Measurements from ENCODE around the gene CDH11. TPM values are rescaled to one million over a fixed set of nuclear protein-coding genes. Genes with fewer than 3 reads are reported as not detected.

Gene CDH11
- total RNA-seq, 1 donor from 2014 or later = 31.7 TPM

DNA sequence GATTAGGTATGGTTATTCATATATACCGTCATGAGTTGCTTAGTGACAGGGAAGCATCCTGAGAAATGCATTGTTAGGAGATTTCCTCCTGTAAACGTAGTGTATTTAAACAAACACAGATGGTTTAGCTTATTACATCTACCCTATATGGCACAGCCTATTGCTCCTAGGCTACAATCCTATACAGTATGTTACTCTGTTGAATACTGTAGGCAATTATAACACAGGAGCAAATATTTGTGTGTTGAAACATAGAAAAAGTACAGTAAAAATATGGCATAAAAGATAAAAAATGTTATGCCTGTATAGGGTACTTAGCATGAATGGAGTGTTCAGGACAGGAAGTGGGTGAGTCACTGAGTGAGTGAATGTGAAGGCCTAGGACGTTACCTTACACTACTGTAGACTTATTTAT, 157.7 kb downstream of the CDH11 start:
- Mint-ChIP-seq H3K9me3 (no peaks in the 10 kb centered on the region), H3K36me3 (ENCODE audit: low read depth) (peaks cover 2% of the 10 kb centered on the region), H3K27me3 (ENCODE audit: low read depth) (peaks cover 21% of the 10 kb centered on the region), H3K4me3 (no peak overlapping the region), H3K27ac (ENCODE audit: unreplicated experiment) (no peak overlapping the region), H3K4me1 (no peaks in the 10 kb centered on the region)
- TF ChIP-seq, protein P1, sequence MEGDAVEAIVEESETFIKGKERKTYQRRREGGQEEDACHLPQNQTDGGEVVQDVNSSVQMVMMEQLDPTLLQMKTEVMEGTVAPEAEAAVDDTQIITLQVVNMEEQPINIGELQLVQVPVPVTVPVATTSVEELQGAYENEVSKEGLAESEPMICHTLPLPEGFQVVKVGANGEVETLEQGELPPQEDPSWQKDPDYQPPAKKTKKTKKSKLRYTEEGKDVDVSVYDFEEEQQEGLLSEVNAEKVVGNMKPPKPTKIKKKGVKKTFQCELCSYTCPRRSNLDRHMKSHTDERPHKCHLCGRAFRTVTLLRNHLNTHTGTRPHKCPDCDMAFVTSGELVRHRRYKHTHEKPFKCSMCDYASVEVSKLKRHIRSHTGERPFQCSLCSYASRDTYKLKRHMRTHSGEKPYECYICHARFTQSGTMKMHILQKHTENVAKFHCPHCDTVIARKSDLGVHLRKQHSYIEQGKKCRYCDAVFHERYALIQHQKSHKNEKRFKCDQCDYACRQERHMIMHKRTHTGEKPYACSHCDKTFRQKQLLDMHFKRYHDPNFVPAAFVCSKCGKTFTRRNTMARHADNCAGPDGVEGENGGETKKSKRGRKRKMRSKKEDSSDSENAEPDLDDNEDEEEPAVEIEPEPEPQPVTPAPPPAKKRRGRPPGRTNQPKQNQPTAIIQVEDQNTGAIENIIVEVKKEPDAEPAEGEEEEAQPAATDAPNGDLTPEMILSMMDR (conservative IDR thresholded peaks at IDR 0.05) = no peak
- DNase-seq (ENCODE audit: low read depth, low spot score) = no peak

DNA sequence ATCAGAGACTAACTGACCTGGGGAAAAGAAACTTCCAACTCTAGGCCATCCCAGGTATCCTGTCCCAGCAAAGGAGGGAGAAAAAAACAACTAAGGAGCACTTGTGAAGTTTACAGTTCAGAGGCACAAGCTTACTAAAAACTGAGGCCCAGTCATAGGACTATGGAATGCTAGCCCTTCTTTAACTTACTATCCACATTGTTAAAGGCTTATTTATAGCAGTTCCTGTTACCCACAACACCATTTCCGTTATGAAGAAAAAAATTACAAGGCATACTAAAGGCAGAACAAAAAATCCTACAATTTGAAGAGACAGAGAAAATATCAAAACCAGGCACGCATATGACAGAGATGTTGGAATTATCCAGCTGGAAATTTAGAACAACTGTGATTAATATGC, 159.1 kb downstream of the CDH11 start:
- H3K36me3 Mint-ChIP-seq (ENCODE audit: low read depth) = peaks cover 2% of the 10 kb centered on the region
- peaks cover 21% of the 10 kb centered on the region for H3K27me3 Mint-ChIP-seq (ENCODE audit: low read depth)
- no peaks in the 10 kb centered on the region for H3K9me3 Mint-ChIP-seq
- peak overlapping the region; percentile 15 for H3K27ac Mint-ChIP-seq (ENCODE audit: unreplicated experiment)
- no peak for DNase-seq (ENCODE audit: low read depth, low spot score)
- H3K4me3 Mint-ChIP-seq = no peak overlapping the region
- no peaks in the 10 kb centered on the region for H3K4me1 Mint-ChIP-seq
- TF ChIP-seq, protein P1 (conservative IDR thresholded peaks at IDR 0.05) = no peak

DNA sequence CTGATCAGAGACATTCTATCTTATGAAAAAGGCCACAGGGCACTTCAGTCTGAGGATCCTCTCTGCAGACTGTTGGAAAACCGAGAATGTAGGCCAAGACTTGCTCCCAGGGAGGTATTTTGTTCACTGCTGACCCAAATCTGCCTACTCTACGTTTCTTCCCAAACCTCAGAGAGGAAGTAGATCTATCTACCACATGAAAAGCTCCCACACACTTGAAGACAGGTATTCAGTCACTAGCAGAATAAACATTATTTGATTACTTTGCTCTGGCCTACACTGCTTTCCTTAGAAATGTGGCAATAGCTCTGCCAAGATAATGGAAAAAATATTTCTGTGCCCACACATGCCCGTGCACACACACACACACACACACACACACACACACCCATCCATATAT, 164.6 kb downstream of the CDH11 start:
- Mint-ChIP-seq H3K36me3 (ENCODE audit: low read depth) (peaks cover 2% of the 10 kb centered on the region), H3K27ac (ENCODE audit: unreplicated experiment) (no peak overlapping the region), H3K4me3 (no peak overlapping the region), H3K4me1 (no peaks in the 10 kb centered on the region), H3K9me3 (no peaks in the 10 kb centered on the region), H3K27me3 (ENCODE audit: low read depth) (peaks cover 52% of the 10 kb centered on the region)
- TF ChIP-seq, protein P1 (conservative IDR thresholded peaks at IDR 0.05) = no peak
- no peak for DNase-seq (ENCODE audit: low read depth, low spot score)

DNA sequence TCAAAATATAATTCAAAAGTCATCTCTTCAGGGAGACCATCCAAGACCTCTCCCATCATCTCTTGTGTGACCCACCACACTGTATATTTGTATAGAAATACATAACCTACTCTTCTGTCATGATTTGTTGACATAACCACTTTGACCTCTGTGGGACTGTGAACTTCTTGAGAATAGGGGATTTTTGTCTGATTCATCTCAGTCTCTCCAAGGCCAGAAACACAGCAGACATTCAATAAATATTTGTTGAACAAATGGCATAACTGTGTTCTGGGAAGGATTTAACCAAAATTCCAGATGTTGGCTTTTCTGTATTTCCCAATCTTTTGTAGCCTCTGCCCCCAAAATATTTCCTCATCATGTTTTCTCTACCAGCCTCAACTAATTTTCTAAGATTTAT, 169.7 kb downstream of the CDH11 start:
- H3K4me3 Mint-ChIP-seq = no peak overlapping the region
- H3K36me3 Mint-ChIP-seq (ENCODE audit: low read depth) = peaks cover 7% of the 10 kb centered on the region
- H3K4me1 Mint-ChIP-seq = no peaks in the 10 kb centered on the region
- peaks cover 74% of the 10 kb centered on the region for H3K27me3 Mint-ChIP-seq (ENCODE audit: low read depth)
- TF ChIP-seq, protein P1 (conservative IDR thresholded peaks at IDR 0.05) = no peak
- no peak overlapping the region for H3K27ac Mint-ChIP-seq (ENCODE audit: unreplicated experiment)
- H3K9me3 Mint-ChIP-seq = no peaks in the 10 kb centered on the region
- DNase-seq (ENCODE audit: low read depth, low spot score) = no peak

DNA sequence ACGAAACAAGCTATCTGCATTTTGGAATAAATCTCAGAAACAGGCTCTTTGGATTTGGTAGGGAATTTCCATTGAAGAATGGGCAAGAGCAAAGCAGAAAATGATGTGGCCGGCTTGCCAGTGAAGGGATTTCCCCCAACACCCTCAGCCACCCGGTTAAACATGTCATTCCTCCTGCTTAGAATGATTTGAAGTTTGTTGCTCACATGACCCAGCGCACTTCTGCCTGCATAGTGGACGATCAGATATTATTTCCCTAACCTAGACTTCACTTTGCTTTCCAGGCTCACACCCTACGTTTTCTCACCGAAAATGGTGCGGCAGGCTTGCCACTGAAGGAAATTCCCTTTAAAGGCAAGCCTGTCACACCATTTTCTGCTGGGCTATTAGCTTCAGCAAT, 170.7 kb downstream of the CDH11 start:
- peaks cover 7% of the 10 kb centered on the region for H3K36me3 Mint-ChIP-seq (ENCODE audit: low read depth)
- H3K4me1 Mint-ChIP-seq = no peaks in the 10 kb centered on the region
- H3K27me3 Mint-ChIP-seq (ENCODE audit: low read depth) = peaks cover 71% of the 10 kb centered on the region
- H3K4me3 Mint-ChIP-seq = no peak overlapping the region
- DNase-seq (ENCODE audit: low read depth, low spot score) = no peak
- no peaks in the 10 kb centered on the region for H3K9me3 Mint-ChIP-seq
- no peak overlapping the region for H3K27ac Mint-ChIP-seq (ENCODE audit: unreplicated experiment)
- TF ChIP-seq, protein P1 (conservative IDR thresholded peaks at IDR 0.05) = no peak

DNA sequence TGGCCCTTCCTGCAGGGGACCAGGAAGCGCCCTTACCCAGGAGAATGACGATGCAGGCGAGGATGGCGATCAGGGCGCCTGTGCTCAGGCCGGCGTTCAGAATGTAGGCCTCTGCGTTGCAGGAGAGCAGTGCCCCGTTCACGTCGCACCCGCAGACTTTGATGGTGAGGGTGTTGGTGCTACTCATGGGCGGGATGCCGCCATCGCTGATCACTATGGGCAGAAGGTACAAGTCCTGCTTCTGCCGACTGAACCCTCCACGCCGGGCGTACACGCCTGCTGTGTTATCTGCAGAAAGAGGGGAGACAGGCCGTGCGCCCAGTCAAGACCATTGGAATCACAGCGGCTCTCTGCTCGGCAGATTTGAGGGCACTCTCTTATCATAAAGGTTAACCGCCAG, 171.1 kb downstream of the CDH11 start:
- Mint-ChIP-seq H3K9me3 (no peaks in the 10 kb centered on the region), H3K27ac (ENCODE audit: unreplicated experiment) (no peak overlapping the region), H3K4me3 (no peak overlapping the region), H3K4me1 (no peaks in the 10 kb centered on the region), H3K27me3 (ENCODE audit: low read depth) (peaks cover 71% of the 10 kb centered on the region), H3K36me3 (ENCODE audit: low read depth) (peaks cover 7% of the 10 kb centered on the region)
- DNase-seq (ENCODE audit: low read depth, low spot score) = no peak
- TF ChIP-seq, protein P1 (conservative IDR thresholded peaks at IDR 0.05) = no peak
